ENCODE measurements around the gene ENO3. TPM values are rescaled to one million over a fixed set of nuclear protein-coding genes. Genes with fewer than 3 reads are reported as not detected.

The ENO3 gene
- polyA plus RNA-seq, 3 donors = 0.36 to 14.2 (median 0.60) TPM

GRCh38 chr17:4928881-4929280 lies 22.0 kb upstream of the ENO3 start:
- peaks cover 23% of the 10 kb centered on the region in 2 donors for H3K4me1 ChIP-seq (ENCODE audit: control insufficient read depth in 1 of 2, insufficient read depth in 2 of 2, low read length in 2 of 2)
- no peak overlapping the region for H3K4me2 ChIP-seq (replicated peaks; ENCODE audit: extremely low read depth, low read length, poor library complexity, severe bottlenecking)
- no peak overlapping the region for H2AFZ ChIP-seq (ENCODE audit: insufficient read depth, low read depth, low read length, poor library complexity, severe bottlenecking)
- Mint-ChIP-seq H3K27ac (no peak overlapping the region), H3K9me3 (no peaks in the 10 kb centered on the region), H3K4me1 (peaks cover 27% of the 10 kb centered on the region), H3K27me3 (ENCODE audit: low read depth in 3 of 3) (peaks cover 5 to 12% (median 9%) of the 10 kb centered on the region in 3 donors), H3K36me3 (peaks cover 11 to 16% of the 10 kb centered on the region in 2 donors), H3K4me3 (no peak overlapping the region)
- 98% methylated on average over 15 of the region's 18 CpGs for WGBS (ENCODE audit: insufficient coverage)
- no peaks in the 10 kb centered on the region for H3K27me3 ChIP-seq (ENCODE audit: control insufficient read depth in 2 of 2, insufficient read depth in 2 of 2, low read length in 2 of 2)
- no peaks in the 10 kb centered on the region for H3K36me3 ChIP-seq (replicated peaks in 1 of 2; ENCODE audit: control insufficient read depth in 1 of 2, insufficient read depth in 2 of 2, low read length in 2 of 2)
- H3K4me3 ChIP-seq (replicated peaks in 1 of 3; ENCODE audit: low read depth in 2 of 3, low read length in 3 of 3) = no peak overlapping the region
- no peak overlapping the region for H3K27ac ChIP-seq (ENCODE audit: low read depth in 1 of 2, low read length in 2 of 2)
- H3K79me2 ChIP-seq (ENCODE audit: insufficient read depth, low read length) = no peaks in the 10 kb centered on the region
- H3K9me3 ChIP-seq (replicated peaks in 1 of 2; ENCODE audit: control insufficient read depth in 1 of 2, insufficient read depth in 1 of 2, low read length in 2 of 2) = no peaks in the 10 kb centered on the region
- DNase-seq = no peak
- no peaks in the 10 kb centered on the region for H4K20me1 ChIP-seq (ENCODE audit: insufficient read depth, low read length)
- intact Hi-C loops (cut with micrococcal nuclease) = no loop called here
- H3K9ac ChIP-seq (ENCODE audit: insufficient read depth, low read length, poor library complexity, severe bottlenecking) = no peak overlapping the region
- no peak for TF ChIP-seq CTCF (IDR thresholded peaks at IDR 0.05)

GRCh38 chr17:4931963-4932362 lies 19.0 kb upstream of the ENO3 start, which contains the start of gene GP1BA:
GP1BA (plus strand) TSS chr17:4932277; CDS start chr17:4932605, 328 bp downstream.
- H3K9me3 Mint-ChIP-seq = no peaks in the 10 kb centered on the region
- intact Hi-C loops (cut with micrococcal nuclease) = no loop called here
- peaks cover 5 to 8% of the 10 kb centered on the region in 2 donors for H3K36me3 ChIP-seq (replicated peaks in 1 of 2; ENCODE audit: control insufficient read depth in 1 of 2, insufficient read depth in 2 of 2, low read length in 2 of 2)
- no peaks in the 10 kb centered on the region for H3K27me3 ChIP-seq (ENCODE audit: control insufficient read depth in 2 of 2, insufficient read depth in 2 of 2, low read length in 2 of 2)
- H3K4me1 Mint-ChIP-seq = peaks cover 38% of the 10 kb centered on the region
- peaks cover 4 to 14% (median 13%) of the 10 kb centered on the region in 3 donors for H3K27me3 Mint-ChIP-seq (ENCODE audit: low read depth in 3 of 3)
- H3K4me1 ChIP-seq (ENCODE audit: control insufficient read depth in 1 of 2, insufficient read depth in 2 of 2, low read length in 2 of 2) = peaks cover 32% of the 10 kb centered on the region in 2 donors
- H3K9me3 ChIP-seq (replicated peaks in 1 of 2; ENCODE audit: control insufficient read depth in 1 of 2, insufficient read depth in 1 of 2, low read length in 2 of 2) = no peaks in the 10 kb centered on the region
- no peak within 1 kb of the TSS for H3K27ac ChIP-seq (ENCODE audit: low read depth in 1 of 2, low read length in 2 of 2)
- no peak within 1 kb of the TSS for H3K9ac ChIP-seq (ENCODE audit: insufficient read depth, low read length, poor library complexity, severe bottlenecking)
- peaks cover 5% of the 10 kb centered on the region for H4K20me1 ChIP-seq (ENCODE audit: insufficient read depth, low read length)
- peak within 1 kb of the TSS; percentile 61 for H3K4me2 ChIP-seq (replicated peaks; ENCODE audit: extremely low read depth, low read length, poor library complexity, severe bottlenecking)
- TF ChIP-seq CTCF (IDR thresholded peaks at IDR 0.05) = no peak
- peak within 1 kb of the TSS; percentile 50 for H2AFZ ChIP-seq (ENCODE audit: insufficient read depth, low read depth, low read length, poor library complexity, severe bottlenecking)
- H3K79me2 ChIP-seq (ENCODE audit: insufficient read depth, low read length) = no peaks in the 10 kb centered on the region
- peak in 2 of 3 donors; percentile 20 to 67 for DNase-seq
- peak within 1 kb of the TSS; percentile 53 to 76 for H3K4me3 Mint-ChIP-seq
- H3K27ac Mint-ChIP-seq = peak within 1 kb of the TSS in 3 of 7 donors; percentile 15 to 50 (median 19)
- WGBS (ENCODE audit: insufficient coverage) = 30% methylated on average over 5 of the region's 14 CpGs
- peaks cover 23 to 27% of the 10 kb centered on the region in 2 donors for H3K36me3 Mint-ChIP-seq
- peak within 1 kb of the TSS in 1 of 3 experiments; percentile 23 for H3K4me3 ChIP-seq (replicated peaks in 1 of 3; ENCODE audit: low read depth in 2 of 3, low read length in 3 of 3)

Data from CD14-positive monocyte (primary cell).